ENCODE results near the gene MTERF4. TPM values are rescaled to one million over a fixed set of nuclear protein-coding genes. Genes with fewer than 3 reads are reported as not detected.

Gene MTERF4
- total and polyA plus RNA-seq, 2 of the 13 experiments (the other 11 are each of a cell fraction or from before 2014, with no cell fraction given): 50.5 to 59.8 TPM

DNA sequence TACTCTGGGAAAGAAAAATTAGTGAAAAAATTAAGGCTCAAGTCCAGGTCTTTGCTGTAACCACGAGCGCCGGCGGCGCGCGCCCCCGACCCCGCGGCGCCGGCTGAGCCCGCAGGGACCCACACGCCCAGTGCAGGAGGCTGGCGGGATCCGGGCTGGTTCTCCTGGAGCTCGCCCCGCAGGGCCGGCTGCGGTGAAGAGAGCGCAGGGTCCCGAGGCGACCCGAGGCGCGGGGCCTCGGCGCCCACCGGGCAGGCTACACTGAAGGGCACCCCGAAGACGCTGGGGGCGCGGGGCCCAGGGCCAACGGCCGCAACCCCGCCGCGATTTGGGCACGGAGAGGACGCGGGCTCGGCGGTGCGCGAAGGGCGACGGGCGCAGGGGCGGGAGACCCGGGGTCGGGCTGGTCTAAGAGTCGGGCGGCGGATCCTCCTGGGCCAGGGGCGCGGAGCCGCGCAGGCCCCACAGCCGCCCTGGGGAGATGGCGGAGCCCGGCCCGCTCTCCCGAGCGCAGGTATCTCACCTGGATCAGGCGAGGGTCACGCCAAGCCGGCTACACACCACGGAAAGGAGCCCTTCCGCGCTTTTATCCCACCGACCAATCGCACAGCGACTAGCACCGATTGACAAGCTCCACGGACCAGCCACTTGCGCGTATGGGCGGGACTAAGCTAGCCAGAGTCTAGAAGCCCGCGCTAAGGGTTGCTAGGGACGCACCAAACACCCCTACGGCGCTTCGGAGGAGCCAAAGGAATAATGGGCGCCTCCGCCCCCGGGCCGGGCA, 47.0 kb upstream of the MTERF4 start, which contains the start of gene PASK (continued):
- TF ChIP-seq, protein P1, sequence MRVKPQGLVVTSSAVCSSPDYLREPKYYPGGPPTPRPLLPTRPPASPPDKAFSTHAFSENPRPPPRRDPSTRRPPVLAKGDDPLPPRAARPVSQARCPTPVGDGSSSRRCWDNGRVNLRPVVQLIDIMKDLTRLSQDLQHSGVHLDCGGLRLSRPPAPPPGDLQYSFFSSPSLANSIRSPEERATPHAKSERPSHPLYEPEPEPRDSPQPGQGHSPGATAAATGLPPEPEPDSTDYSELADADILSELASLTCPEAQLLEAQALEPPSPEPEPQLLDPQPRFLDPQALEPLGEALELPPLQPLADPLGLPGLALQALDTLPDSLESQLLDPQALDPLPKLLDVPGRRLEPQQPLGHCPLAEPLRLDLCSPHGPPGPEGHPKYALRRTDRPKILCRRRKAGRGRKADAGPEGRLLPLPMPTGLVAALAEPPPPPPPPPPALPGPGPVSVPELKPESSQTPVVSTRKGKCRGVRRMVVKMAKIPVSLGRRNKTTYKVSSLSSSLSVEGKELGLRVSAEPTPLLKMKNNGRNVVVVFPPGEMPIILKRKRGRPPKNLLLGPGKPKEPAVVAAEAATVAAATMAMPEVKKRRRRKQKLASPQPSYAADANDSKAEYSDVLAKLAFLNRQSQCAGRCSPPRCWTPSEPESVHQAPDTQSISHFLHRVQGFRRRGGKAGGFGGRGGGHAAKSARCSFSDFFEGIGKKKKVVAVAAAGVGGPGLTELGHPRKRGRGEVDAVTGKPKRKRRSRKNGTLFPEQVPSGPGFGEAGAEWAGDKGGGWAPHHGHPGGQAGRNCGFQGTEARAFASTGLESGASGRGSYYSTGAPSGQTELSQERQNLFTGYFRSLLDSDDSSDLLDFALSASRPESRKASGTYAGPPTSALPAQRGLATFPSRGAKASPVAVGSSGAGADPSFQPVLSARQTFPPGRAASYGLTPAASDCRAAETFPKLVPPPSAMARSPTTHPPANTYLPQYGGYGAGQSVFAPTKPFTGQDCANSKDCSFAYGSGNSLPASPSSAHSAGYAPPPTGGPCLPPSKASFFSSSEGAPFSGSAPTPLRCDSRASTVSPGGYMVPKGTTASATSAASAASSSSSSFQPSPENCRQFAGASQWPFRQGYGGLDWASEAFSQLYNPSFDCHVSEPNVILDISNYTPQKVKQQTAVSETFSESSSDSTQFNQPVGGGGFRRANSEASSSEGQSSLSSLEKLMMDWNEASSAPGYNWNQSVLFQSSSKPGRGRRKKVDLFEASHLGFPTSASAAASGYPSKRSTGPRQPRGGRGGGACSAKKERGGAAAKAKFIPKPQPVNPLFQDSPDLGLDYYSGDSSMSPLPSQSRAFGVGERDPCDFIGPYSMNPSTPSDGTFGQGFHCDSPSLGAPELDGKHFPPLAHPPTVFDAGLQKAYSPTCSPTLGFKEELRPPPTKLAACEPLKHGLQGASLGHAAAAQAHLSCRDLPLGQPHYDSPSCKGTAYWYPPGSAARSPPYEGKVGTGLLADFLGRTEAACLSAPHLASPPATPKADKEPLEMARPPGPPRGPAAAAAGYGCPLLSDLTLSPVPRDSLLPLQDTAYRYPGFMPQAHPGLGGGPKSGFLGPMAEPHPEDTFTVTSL (CRISPR knock-in tag; IDR thresholded peaks at IDR 0.05; ENCODE audit: borderline replicate concordance): no peak
- TF ChIP-seq, protein P2, sequence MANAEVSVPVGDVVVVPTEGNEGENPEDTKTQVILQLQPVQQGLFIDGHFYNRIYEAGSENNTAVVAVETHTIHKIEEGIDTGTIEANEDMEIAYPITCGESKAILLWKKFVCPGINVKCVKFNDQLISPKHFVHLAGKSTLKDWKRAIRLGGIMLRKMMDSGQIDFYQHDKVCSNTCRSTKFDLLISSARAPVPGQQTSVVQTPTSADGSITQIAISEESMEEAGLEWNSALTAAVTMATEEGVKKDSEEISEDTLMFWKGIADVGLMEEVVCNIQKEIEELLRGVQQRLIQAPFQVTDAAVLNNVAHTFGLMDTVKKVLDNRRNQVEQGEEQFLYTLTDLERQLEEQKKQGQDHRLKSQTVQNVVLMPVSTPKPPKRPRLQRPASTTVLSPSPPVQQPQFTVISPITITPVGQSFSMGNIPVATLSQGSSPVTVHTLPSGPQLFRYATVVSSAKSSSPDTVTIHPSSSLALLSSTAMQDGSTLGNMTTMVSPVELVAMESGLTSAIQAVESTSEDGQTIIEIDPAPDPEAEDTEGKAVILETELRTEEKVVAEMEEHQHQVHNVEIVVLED (CRISPR knock-in tag; IDR thresholded peaks at IDR 0.05; ENCODE audit: borderline replicate concordance): no peak
- TF ChIP-seq HDAC6 (IDR thresholded peaks at IDR 0.05; ENCODE audit: low read depth, low read length): no peak
- peak; percentile 39 for TF ChIP-seq ZNF883 (CRISPR knock-in tag; IDR thresholded peaks at IDR 0.05; ENCODE audit: not compliant biosample characterization)
- TF ChIP-seq, protein P3, sequence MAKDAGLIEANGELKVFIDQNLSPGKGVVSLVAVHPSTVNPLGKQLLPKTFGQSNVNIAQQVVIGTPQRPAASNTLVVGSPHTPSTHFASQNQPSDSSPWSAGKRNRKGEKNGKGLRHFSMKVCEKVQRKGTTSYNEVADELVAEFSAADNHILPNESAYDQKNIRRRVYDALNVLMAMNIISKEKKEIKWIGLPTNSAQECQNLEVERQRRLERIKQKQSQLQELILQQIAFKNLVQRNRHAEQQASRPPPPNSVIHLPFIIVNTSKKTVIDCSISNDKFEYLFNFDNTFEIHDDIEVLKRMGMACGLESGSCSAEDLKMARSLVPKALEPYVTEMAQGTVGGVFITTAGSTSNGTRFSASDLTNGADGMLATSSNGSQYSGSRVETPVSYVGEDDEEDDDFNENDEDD (CRISPR knock-in tag; IDR thresholded peaks at IDR 0.05; ENCODE audit: borderline replicate concordance): peak; percentile 94; the same call in 1 of the 2 replicates
- TF ChIP-seq NFE2L1 (CRISPR knock-in tag; IDR thresholded peaks at IDR 0.05; ENCODE audit: borderline replicate concordance): no peak
- TF ChIP-seq, protein P4, sequence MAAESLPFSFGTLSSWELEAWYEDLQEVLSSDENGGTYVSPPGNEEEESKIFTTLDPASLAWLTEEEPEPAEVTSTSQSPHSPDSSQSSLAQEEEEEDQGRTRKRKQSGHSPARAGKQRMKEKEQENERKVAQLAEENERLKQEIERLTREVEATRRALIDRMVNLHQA (CRISPR knock-in tag; IDR thresholded peaks at IDR 0.05): no peak
- no peak for TF ChIP-seq KLF11 (CRISPR knock-in tag; IDR thresholded peaks at IDR 0.05)
- no peak for TF ChIP-seq ZNF207 (IDR thresholded peaks at IDR 0.05; ENCODE audit: borderline replicate concordance)
- TF ChIP-seq SRY (CRISPR knock-in tag; IDR thresholded peaks at IDR 0.05): no peak
- TF ChIP-seq, protein P5, sequence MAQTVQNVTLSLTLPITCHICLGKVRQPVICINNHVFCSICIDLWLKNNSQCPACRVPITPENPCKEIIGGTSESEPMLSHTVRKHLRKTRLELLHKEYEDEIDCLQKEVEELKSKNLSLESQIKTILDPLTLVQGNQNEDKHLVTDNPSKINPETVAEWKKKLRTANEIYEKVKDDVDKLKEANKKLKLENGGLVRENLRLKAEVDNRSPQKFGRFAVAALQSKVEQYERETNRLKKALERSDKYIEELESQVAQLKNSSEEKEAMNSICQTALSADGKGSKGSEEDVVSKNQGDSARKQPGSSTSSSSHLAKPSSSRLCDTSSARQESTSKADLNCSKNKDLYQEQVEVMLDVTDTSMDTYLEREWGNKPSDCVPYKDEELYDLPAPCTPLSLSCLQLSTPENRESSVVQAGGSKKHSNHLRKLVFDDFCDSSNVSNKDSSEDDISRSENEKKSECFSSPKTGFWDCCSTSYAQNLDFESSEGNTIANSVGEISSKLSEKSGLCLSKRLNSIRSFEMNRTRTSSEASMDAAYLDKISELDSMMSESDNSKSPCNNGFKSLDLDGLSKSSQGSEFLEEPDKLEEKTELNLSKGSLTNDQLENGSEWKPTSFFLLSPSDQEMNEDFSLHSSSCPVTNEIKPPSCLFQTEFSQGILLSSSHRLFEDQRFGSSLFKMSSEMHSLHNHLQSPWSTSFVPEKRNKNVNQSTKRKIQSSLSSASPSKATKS (CRISPR knock-in tag; IDR thresholded peaks at IDR 0.05): no peak; the same call in 1 of the 2 replicates
- no peak for TF ChIP-seq ZNF530 (CRISPR knock-in tag; IDR thresholded peaks at IDR 0.05; ENCODE audit: low read depth)
- peak; percentile 36; the same call in 1 of the 2 replicates for TF ChIP-seq ZNF761 (CRISPR knock-in tag; conservative IDR thresholded peaks at IDR 0.05)
- TF ChIP-seq SMAD1 (CRISPR knock-in tag; IDR thresholded peaks at IDR 0.05; ENCODE audit: borderline replicate concordance, low read depth): 0 out of 2 replicates have a peak, but pooled peaks have one; percentile 43
- TF ChIP-seq, protein P6, sequence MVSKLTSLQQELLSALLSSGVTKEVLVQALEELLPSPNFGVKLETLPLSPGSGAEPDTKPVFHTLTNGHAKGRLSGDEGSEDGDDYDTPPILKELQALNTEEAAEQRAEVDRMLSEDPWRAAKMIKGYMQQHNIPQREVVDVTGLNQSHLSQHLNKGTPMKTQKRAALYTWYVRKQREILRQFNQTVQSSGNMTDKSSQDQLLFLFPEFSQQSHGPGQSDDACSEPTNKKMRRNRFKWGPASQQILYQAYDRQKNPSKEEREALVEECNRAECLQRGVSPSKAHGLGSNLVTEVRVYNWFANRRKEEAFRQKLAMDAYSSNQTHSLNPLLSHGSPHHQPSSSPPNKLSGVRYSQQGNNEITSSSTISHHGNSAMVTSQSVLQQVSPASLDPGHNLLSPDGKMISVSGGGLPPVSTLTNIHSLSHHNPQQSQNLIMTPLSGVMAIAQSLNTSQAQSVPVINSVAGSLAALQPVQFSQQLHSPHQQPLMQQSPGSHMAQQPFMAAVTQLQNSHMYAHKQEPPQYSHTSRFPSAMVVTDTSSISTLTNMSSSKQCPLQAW (CRISPR knock-in tag; IDR thresholded peaks at IDR 0.05): no peak
